Upper lobe of left lung (tissue), 4 donors: Measurements from ENCODE around the gene RIC8B.

Experiments
- CTCF ChIP-seq, 6 experiments: fragments of 450-650 bp in 4 of 6; fragments of 200-600 bp in 2 of 6; sonication (generic) in 2 of 6; IDR thresholded peaks; one replicate each; pipeline ENCODE4 v1.5.1; 2016 to 2019; ENCODE audit warnings: antibody characterized with exemption in 6 of 6
- EP300 ChIP-seq, 4 donors: sonication (generic); formaldehyde crosslinking; IDR thresholded peaks; one replicate each; pipeline ENCODE4 v1.5.1; 2017; ENCODE audit warnings: antibody characterized with exemption in 4 of 4, control low read depth in 2 of 4
- POLR2A ChIP-seq, 4 donors: fragments of 450-650 bp; IDR thresholded peaks; one replicate each; pipeline ENCODE4 v1.5.1; 2016 to 2017; ENCODE audit warnings: antibody characterized with exemption in 4 of 4, mild to moderate bottlenecking in 2 of 4
- POLR2AphosphoS5 ChIP-seq, 2 donors: sonication (generic); formaldehyde crosslinking; IDR thresholded peaks; one replicate each; pipeline ENCODE4 v1.5.1; 2017; ENCODE audit warnings: antibody characterized with exemption in 2 of 2

- TF ChIP-seq CTCF (IDR thresholded peaks at IDR 0.05) (no peak), EP300 (IDR thresholded peaks at IDR 0.05) (no peak), POLR2A (IDR thresholded peaks at IDR 0.05) (no peak), POLR2AphosphoS5 (IDR thresholded peaks at IDR 0.05) (no peak)
Measured at GRCh38 chr12:106855221-106855758, 80.8 kb downstream of the RIC8B start.
